Testis (tissue), 2 donors: ENCODE results near the gene PRR29.

ENCODE experiments used
- POLR2A ChIP-seq: fragments of 450-650 bp; IDR thresholded peaks from one replicate; pipeline ENCODE4 v1.6.1; 2017; ENCODE audit warnings: antibody characterized with exemption, mild to moderate bottlenecking, moderate library complexity
- TF ChIP-seq, protein P1 (sequence below), 3 experiments: fragments of 450-650 bp in 2 of 3; fragments of 200-600 bp in 1 of 3; sonication (generic) in 1 of 3; IDR thresholded peaks; one replicate each; pipeline ENCODE4 v1.5.1; 2016 to 2019; ENCODE audit warnings: antibody characterized with exemption in 3 of 3, mild to moderate bottlenecking in 2 of 3, moderate library complexity in 1 of 3

DNA sequence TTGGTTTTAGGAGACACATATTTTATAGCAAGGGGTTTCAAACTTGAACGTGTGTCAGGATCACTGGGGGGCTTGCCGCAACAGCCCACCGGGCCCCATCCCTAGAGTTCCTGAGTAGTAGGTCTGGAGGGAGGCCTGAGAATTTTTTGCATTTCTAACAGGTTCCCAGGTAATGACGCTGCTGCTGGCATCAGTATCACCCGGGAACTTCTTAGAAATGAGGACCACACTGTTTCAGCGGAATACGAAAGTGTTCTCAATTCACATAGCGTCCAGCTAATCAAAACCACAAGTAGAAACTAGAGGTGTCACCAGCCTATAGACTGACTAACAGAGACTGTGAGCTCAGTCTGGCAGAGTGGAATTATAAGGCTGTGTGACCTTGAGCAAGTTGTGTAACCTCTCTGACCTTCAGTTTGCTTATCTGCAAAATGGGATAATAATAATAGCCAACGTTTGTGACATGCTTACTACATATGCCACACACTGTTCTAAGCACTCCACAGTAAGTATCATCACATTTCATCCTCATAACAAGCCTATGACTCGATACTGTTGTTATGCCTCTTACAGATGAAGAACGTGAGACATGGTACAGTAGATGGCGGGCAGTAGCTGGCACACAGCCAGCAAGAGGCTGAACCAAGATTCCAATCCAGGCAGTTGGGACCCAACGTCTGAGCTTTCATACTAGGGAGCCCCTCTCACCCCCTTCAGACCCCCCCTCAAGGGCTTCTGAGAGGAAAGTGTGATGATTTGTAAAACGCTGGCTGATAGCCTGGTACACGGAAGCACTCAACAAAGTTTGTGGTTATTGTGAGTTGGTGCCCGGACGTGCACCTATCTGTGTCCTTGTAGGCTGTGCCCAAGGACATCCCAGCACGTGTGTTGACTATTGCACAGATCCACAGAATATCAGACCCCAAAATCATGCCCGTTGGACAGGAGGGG lies 26.9 kb downstream of the PRR29 start:
- TF ChIP-seq POLR2A, result no peak
- TF ChIP-seq, protein P1, sequence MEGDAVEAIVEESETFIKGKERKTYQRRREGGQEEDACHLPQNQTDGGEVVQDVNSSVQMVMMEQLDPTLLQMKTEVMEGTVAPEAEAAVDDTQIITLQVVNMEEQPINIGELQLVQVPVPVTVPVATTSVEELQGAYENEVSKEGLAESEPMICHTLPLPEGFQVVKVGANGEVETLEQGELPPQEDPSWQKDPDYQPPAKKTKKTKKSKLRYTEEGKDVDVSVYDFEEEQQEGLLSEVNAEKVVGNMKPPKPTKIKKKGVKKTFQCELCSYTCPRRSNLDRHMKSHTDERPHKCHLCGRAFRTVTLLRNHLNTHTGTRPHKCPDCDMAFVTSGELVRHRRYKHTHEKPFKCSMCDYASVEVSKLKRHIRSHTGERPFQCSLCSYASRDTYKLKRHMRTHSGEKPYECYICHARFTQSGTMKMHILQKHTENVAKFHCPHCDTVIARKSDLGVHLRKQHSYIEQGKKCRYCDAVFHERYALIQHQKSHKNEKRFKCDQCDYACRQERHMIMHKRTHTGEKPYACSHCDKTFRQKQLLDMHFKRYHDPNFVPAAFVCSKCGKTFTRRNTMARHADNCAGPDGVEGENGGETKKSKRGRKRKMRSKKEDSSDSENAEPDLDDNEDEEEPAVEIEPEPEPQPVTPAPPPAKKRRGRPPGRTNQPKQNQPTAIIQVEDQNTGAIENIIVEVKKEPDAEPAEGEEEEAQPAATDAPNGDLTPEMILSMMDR (IDR thresholded peaks at IDR 0.05), result no peak
